Fibroblast of lung (primary cell): ENCODE data around the gene PARP12. TPM values are rescaled to one million over a fixed set of nuclear protein-coding genes. Genes with fewer than 3 reads are reported as not detected.

Source experiments
- DNase-seq, 2 donors: peaks; one replicate each; pipeline versions ENCODE4 v3.0.0 to v3.0.0-alpha.2; 2010; ENCODE audit warnings: low read depth in 2 of 2
- H2AFZ ChIP-seq: 2 replicates; pipeline ENCODE4 v1.5.1; 2012; ENCODE audit warnings: low read length, control low read depth, inconsistent platforms
- H3K27ac ChIP-seq: 2 replicates; pipeline ENCODE4 v1.5.1; 2011; ENCODE audit warnings: low read length, control low read depth; ENCODE audit not compliant: insufficient read depth
- H3K27me3 ChIP-seq: 2 replicates; pipeline ENCODE4 v1.5.1; 2011; ENCODE audit warnings: mild to moderate bottlenecking, low read length; ENCODE audit not compliant: control insufficient read depth, insufficient read depth
- H3K36me3 ChIP-seq: 2 replicates; pipeline ENCODE4 v1.5.1; 2011; ENCODE audit warnings: low read length; ENCODE audit not compliant: control insufficient read depth, insufficient read depth
- H3K4me1 ChIP-seq: 2 replicates; pipeline ENCODE4 v1.5.1; 2011; ENCODE audit warnings: low read length; ENCODE audit not compliant: control insufficient read depth, insufficient read depth; ENCODE audit errors: extremely low read depth
- H3K4me2 ChIP-seq: 2 replicates; pipeline ENCODE4 v1.5.1; 2011; ENCODE audit warnings: low read length, control low read depth; ENCODE audit not compliant: insufficient read depth; ENCODE audit errors: extremely low read depth
- H3K4me3 ChIP-seq, 4 experiments: fragments of 200-600 bp in 1 of 4; sonication (generic) in 1 of 4; replicated peaks in 1 of 4; 2 replicates each; pipeline ENCODE4 v1.5.1; 2011 to 2016; ENCODE audit warnings: low read length in 4 of 4, low read depth in 3 of 4, mild to moderate bottlenecking in 3 of 4, control low read depth in 2 of 4, inconsistent platforms in 1 of 4, mixed read lengths in 1 of 4; ENCODE audit not compliant: insufficient read depth in 1 of 4; ENCODE audit errors: control extremely low read depth in 1 of 4
- H3K79me2 ChIP-seq: 2 replicates; pipeline ENCODE4 v1.5.1; 2012; ENCODE audit warnings: mild to moderate bottlenecking, low read length, inconsistent platforms; ENCODE audit not compliant: control insufficient read depth, insufficient read depth
- H3K9ac ChIP-seq: 2 replicates; pipeline ENCODE4 v1.5.1; 2011; ENCODE audit warnings: mild to moderate bottlenecking, low read length, control low read depth; ENCODE audit not compliant: insufficient read depth
- H3K9me3 ChIP-seq: 2 replicates; pipeline ENCODE4 v1.5.1; 2012; ENCODE audit warnings: low read depth, low read length; ENCODE audit not compliant: control insufficient read depth, insufficient read depth
- H4K20me1 ChIP-seq: 2 replicates; pipeline ENCODE4 v1.5.1; 2011; ENCODE audit warnings: low read length; ENCODE audit not compliant: control insufficient read depth, insufficient read depth; ENCODE audit errors: extremely low read depth
- EZH2 ChIP-seq: IDR thresholded peaks from 2 replicates; pipeline ENCODE4 v1.5.1; 2012; ENCODE audit warnings: low read length, control low read depth, mild to moderate bottlenecking; ENCODE audit errors: missing control alignments
- polyA plus RNA-seq, 2 donors: library from polyadenylated mRNA; depleted of rRNA in 1 of 2; stranded (reverse) in 1 of 2; unstranded in 1 of 2; fragments of >200 nt; gene quantifications; 2 replicates each; pipeline ENCODE4 v1.2.1, GENCODE V29; 2011 to 2012; ENCODE audit warnings: missing spikeins in 1 of 2
- total RNA-seq: library from RNA; depleted of rRNA; stranded (reverse); fragments of >200 nt; gene quantifications from 2 replicates; pipeline ENCODE4 v1.2.1, GENCODE V29; 2014
- TF ChIP-seq, protein P1 (sequence below), 2 donors: IDR thresholded peaks in 1 of 2; conservative IDR thresholded peaks in 1 of 2; 1 replicate in 1 of 2; 2 replicates in 1 of 2; pipeline ENCODE4 v1.5.1; 2011 to 2012; ENCODE audit warnings: low read length in 2 of 2, control low read depth in 1 of 2, inconsistent platforms in 1 of 2, low read depth in 1 of 2, mild to moderate bottlenecking in 1 of 2

PARP12 gene
- total and polyA plus RNA-seq, 2 donors (not counting 1 experiment from before 2014, with no cell fraction given) = 16.9 to 24.9 TPM

DNA sequence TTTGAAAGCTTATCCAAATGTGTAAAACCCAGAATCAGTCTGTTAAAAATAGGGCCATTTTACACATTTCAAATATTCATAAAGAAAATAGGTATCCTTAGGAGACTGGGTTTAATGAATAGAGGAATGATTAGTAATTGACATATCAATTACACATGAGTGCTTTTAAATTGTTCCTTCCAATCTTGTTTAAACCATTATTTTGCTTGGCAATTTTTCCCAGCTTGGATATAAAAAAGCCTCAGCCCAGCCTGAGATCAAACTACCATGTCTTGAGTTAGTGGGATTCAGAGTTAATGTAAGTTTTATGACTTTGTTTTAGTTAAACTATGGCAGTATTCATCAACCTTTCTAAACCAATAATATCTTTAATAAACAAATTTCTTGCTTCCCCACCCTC, 28.3 kb downstream of the PARP12 start:
- peaks cover 6% of the 10 kb centered on the region for H3K36me3 ChIP-seq
- H3K9ac ChIP-seq = no peak overlapping the region
- DNase-seq = no peak
- TF ChIP-seq, protein P1, sequence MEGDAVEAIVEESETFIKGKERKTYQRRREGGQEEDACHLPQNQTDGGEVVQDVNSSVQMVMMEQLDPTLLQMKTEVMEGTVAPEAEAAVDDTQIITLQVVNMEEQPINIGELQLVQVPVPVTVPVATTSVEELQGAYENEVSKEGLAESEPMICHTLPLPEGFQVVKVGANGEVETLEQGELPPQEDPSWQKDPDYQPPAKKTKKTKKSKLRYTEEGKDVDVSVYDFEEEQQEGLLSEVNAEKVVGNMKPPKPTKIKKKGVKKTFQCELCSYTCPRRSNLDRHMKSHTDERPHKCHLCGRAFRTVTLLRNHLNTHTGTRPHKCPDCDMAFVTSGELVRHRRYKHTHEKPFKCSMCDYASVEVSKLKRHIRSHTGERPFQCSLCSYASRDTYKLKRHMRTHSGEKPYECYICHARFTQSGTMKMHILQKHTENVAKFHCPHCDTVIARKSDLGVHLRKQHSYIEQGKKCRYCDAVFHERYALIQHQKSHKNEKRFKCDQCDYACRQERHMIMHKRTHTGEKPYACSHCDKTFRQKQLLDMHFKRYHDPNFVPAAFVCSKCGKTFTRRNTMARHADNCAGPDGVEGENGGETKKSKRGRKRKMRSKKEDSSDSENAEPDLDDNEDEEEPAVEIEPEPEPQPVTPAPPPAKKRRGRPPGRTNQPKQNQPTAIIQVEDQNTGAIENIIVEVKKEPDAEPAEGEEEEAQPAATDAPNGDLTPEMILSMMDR (conservative IDR thresholded peaks at IDR 0.05 in 1 of 2, IDR thresholded peaks at IDR 0.05 in 1 of 2; ENCODE audit: low read depth in 1 of 2, low read length in 2 of 2) = no peak
- TF ChIP-seq EZH2 = no peak
- H3K27ac ChIP-seq = no peak overlapping the region
- H3K27me3 ChIP-seq = no peaks in the 10 kb centered on the region
- no peaks in the 10 kb centered on the region for H3K79me2 ChIP-seq
- no peaks in the 10 kb centered on the region for H4K20me1 ChIP-seq
- peaks cover 4% of the 10 kb centered on the region for H3K4me1 ChIP-seq
- H3K4me3 ChIP-seq = no peak overlapping the region
- no peak overlapping the region for H2AFZ ChIP-seq
- no peak overlapping the region for H3K4me2 ChIP-seq
- no peaks in the 10 kb centered on the region for H3K9me3 ChIP-seq

DNA sequence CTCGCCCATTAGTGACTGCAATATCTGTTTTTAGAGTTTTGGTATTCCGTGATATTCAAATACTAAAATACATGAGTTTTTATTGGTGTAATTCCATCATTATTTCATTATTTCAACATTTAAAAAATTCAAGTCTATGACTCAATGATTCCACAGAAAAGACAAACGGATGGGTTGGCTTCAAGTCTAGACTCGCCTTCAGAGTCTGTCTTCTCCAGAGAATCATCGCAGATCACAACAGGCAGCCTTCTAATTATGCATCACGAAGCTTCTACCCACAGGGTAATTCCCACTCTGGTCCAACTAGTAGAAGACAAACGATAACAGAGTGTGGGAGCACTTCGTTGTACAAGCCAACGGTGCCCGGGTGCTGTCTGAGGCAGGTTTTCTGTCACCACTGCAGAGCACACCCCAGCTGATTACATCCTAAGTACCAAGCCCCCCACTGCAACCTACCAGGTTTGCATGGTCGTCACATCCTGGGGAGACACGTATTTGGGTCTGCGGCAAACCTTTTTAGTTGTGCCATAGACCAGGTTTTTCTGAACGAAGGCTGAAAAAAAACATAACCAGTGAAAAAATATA, 28.9 kb downstream of the PARP12 start:
- H3K36me3 ChIP-seq = peaks cover 6% of the 10 kb centered on the region
- peaks cover 4% of the 10 kb centered on the region for H3K4me1 ChIP-seq
- H3K27me3 ChIP-seq = no peaks in the 10 kb centered on the region
- H3K4me3 ChIP-seq = no peak overlapping the region
- no peaks in the 10 kb centered on the region for H4K20me1 ChIP-seq
- no peak overlapping the region for H2AFZ ChIP-seq
- no peak overlapping the region for H3K27ac ChIP-seq
- H3K9ac ChIP-seq = no peak overlapping the region
- TF ChIP-seq EZH2 = no peak
- TF ChIP-seq, protein P1 (conservative IDR thresholded peaks at IDR 0.05 in 1 of 2, IDR thresholded peaks at IDR 0.05 in 1 of 2; ENCODE audit: low read depth in 1 of 2, low read length in 2 of 2) = no peak
- no peaks in the 10 kb centered on the region for H3K79me2 ChIP-seq
- no peaks in the 10 kb centered on the region for H3K9me3 ChIP-seq
- DNase-seq = peak in 1 of 2 donors; percentile 69
- no peak overlapping the region for H3K4me2 ChIP-seq

DNA sequence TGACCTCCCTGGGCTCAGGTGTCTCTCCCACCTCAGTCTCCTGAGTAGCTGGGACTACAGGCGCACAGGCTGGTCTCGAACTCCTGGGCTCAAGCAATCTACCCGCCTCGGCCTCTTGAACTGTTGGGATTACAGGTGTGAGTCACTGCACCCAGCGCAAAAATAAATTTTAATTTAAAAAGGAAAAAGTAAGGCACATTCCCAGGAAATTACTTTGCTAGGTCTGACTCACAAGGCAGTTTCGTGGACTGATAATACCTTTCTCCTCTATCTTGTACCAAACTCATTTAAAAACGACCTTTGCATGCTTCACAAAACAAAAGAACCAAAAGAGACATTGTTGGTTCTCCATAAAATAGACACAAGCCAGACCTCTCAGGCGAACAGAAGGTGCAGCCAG, 29.7 kb downstream of the PARP12 start:
- no peak overlapping the region for H3K9ac ChIP-seq
- H3K9me3 ChIP-seq = no peaks in the 10 kb centered on the region
- no peak for TF ChIP-seq EZH2
- TF ChIP-seq, protein P1 (conservative IDR thresholded peaks at IDR 0.05 in 1 of 2, IDR thresholded peaks at IDR 0.05 in 1 of 2; ENCODE audit: low read depth in 1 of 2, low read length in 2 of 2) = no peak
- H3K4me2 ChIP-seq = no peak overlapping the region
- DNase-seq = peak in 1 of 2 donors; percentile 78
- H4K20me1 ChIP-seq = no peaks in the 10 kb centered on the region
- no peak overlapping the region for H2AFZ ChIP-seq
- H3K27ac ChIP-seq = no peak overlapping the region
- H3K36me3 ChIP-seq = peaks cover 6% of the 10 kb centered on the region
- H3K4me1 ChIP-seq = peaks cover 4% of the 10 kb centered on the region
- no peaks in the 10 kb centered on the region for H3K27me3 ChIP-seq
- no peaks in the 10 kb centered on the region for H3K79me2 ChIP-seq
- H3K4me3 ChIP-seq = no peak overlapping the region
